NOMO-1 treated with dmso at 0.1 percent for 144 hours (cell line): Measurements from ENCODE around the gene ERI3.

Experiments
- DNase-seq: peaks from one replicate; lab custom pipeline; 2025; ENCODE audit not compliant: unreplicated experiment; lab: John Stamatoyannopoulos, UW

ERI3 gene, protein sequence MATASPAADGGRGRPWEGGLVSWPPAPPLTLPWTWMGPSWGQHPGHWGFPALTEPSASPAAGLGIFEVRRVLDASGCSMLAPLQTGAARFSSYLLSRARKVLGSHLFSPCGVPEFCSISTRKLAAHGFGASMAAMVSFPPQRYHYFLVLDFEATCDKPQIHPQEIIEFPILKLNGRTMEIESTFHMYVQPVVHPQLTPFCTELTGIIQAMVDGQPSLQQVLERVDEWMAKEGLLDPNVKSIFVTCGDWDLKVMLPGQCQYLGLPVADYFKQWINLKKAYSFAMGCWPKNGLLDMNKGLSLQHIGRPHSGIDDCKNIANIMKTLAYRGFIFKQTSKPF

DNA sequence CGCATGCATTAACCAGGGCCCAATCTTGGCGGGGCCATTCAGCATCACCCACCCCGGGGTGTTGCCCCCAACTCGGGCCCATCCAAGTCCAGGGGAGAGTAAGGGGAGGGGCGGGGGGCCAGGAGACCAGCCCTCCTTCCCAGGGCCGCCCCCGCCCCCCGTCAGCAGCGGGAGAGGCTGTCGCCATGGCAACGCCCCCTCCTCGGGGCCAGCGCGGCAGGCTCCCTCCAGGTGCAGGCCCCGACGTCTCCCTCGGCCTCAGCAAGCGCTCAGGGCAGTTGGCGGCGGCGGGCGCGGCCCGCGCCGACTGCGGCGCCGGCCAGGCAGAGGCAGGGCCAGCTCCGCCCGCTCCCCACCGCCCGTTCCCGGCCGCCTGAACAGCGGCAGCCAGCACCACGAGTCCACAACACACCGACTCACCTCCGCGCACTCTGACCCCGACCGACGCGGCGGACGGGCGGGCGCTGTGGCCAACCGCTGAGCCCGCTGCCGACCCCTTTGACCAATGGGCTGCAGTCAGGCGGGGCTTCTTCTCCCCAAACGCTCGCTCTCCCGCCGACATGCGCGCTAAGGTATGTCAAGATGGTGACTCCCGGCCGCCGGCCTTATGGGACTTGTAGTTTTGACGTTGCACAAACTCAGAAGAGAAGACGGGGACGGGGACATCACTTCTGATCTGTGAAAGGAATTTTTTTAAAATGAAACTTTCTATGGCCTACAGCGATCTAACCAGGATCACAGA is at the start of gene ERI3:
Gene ERI3 (minus strand): TSS at position 418 of the 742 bp plus-strand sequence. CDS start 231 bp downstream, at position 187.
- peak; percentile 99 for DNase-seq

DNA sequence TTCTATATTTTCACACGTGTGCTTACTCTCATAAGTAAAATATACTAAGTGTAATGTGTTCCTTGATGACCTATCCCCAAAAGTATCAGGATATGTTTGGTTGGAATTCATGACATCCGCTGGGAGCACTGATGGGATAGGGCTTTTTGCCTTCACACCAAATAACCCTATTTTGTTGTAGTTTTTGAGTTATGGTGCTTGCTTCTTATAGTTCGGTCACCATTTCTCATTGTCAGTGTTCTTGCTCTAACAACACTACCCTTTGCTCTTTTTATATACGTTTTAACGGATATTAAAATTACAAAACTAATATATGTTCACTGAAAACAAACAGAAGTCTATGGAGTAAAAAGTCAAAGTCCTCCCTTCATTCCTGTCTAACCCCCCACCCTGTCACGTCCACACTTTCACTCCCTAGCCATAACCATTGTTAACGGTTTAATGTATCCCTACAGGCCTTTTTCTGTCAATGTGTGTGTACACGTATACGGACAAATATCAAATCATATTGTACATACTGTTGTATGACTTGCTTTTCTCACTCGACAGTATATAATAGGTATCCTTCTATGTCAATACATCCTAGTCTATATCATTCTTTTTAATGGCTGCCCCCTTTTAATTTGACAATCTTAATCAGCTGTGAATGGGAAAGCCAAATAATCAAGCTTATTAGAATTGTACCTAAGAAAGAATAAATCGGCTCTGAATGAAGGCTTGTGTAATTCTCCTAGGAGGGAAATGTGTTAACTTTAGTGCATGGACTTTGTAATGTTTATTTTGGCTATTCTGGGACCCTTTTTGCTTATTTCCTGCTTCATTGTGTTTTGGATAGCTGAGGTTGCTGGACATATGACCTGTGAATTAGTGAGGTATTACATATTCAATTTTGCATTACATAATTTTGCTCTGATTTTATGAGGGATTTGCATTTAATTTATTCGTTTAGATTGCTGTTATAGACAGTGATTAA is 46.5 kb upstream of the ERI3 start:
- DNase-seq: no peak

DNA sequence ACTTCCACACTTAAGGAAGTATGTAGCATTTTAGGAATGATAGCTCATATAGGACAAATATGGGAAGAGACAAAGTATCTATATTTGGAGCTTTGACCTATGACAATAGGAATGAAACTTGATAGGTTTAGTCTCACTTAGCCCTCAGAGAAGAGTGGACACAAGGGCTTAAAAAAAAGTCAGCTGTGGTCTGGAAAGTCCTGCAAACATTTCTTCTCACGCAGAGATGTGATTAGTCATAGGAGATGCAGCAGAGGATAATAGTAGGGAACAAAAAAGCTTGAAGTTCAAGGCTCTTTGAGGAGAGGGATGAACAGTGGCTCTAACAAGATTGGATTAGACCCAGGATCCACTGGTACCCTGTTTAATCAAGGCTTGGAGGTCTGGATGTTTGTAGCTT is 35.2 kb upstream of the ERI3 start:
- DNase-seq: no peak

DNA sequence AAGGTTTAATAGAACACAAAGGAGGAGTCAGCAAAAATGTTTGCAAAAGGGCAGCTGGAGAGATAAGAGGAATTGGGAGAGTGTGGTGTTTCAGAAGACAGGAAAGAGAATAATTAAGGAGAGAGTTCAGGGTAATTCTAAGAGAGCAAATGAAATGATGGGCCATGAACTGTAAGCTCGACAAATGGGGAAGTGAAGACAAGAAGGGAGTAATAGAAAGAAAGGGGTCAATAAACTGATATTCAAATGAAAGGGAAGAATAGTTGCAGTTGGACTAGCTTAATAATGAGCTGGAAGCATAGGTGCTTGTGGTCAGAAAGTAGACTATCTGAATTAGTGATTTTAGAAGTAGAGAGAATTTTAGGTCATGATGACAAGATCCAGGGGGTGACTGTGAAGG is 34.4 kb upstream of the ERI3 start:
- DNase-seq: peak; percentile 67

DNA sequence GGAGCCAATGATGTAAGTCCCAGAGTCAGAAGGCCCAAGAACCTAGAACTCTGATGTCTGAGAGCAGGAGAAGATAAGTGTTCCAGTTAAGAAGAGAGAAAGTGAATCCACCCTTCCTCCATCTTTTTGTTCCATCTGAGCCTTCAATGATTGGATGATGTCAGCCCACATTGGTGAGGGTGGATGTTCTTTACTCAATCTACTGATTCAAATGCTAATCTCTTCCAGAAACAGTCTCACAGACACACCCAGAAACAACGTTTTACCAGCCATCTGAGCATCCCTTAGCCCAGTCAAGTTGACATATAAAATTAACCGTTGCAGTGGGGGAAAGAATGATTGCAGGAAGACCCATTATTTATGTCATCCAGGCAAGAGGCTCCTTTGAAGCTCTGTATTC is 33.5 kb upstream of the ERI3 start:
- DNase-seq: no peak

DNA sequence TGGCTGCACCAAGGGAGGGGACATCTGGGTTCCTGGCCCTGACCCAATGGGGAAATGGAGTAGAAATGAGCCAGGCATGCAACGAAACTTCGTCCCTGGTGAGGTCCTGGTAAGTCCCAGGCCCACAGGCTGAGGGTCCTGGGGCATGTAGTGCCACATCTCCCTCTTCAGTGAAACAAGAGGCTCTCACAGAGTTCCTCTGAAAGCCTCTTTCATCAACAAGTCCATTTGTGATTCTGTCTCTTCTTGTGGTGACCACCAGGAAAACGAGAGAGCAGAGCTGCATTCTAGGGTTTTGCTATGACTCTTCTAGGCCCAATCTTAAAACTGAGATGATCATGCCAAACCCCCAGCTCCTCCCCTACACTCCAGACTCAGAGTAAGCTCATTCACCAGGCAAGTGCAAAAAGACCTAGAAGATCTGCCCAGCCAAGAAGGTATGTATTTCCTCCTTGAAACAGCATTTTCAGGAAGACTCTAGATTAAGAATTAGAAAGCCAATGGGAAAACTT is 25.7 kb upstream of the ERI3 start:
- peak; percentile 62 for DNase-seq

DNA sequence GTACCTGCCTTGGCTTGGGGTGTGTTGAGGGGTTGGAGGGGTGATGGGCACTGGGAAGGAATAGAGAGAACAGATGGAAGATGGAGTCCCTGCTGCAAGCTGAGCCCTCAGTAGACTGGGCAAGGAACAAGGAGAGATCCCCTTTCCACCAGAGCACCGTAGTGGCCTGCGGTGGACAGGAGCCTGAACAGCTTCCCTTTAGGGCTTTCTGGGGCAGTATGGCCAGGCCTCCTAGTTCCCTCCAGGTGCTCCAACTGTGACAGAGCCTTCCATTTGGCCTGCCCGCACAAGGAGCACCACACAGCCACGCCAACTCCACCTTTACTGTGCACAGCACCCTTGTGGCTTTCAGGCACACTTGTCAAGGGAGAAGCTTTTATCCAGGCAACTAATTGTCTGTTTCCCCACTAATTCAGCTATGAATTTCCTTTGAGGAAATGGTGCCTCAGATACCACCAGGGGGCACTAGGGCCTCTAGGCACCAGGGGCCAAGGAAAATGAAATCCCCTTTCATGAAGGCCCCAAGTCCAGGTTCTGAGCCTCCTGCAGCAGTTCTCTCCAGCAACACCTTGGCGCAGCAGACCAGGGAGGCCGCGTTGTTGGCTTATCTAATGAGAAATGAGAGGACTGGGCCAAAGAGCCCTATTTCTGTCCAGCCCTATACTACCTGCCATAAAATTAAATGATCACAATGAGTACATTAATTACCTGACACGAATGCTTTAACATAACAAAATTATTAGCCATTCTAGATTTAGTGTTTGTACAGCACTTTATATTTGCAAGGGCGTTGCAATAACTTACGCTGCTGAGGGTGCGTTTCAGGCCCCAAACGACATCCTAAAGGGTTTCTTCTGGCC is 23.1 kb upstream of the ERI3 start:
- DNase-seq: peak; percentile 81

DNA sequence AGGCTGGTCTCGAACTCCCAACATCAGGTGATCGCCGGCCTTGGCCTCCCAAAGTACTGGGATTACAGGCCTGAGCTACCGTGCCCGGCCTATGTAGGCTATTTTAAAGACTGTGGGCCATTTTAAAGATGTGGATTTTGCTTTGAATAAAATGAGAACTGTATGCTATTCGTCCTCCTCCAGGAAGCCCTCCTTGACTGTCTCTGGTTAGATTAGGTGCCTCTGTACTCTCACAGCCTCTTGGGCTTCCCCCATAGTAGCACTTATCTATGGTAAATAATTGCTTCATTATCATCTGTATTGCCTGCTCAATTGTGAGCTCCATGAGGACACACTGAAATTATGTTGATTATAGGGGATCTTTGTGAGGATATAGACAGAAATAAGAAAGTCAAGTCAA is 20.5 kb upstream of the ERI3 start:
- DNase-seq: no peak

DNA sequence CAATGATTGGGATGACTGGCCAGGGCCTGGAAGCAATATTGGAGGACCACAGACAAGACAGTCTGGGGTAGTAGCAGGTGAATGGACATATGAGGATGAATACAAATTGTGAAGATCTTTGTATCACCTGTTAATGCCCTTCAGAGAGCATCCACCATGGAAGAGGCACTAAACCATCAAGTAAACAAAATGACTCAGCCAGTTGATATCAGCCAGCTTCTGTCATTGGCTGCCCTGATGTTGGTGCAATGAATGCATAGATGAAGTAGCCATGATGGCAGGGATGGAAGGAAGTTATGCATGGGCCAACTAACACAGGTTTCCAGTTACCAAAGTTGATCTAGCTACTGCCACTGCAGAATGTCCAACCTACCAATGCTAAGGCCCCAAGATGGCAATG is 16.1 kb upstream of the ERI3 start:
- DNase-seq: no peak

DNA sequence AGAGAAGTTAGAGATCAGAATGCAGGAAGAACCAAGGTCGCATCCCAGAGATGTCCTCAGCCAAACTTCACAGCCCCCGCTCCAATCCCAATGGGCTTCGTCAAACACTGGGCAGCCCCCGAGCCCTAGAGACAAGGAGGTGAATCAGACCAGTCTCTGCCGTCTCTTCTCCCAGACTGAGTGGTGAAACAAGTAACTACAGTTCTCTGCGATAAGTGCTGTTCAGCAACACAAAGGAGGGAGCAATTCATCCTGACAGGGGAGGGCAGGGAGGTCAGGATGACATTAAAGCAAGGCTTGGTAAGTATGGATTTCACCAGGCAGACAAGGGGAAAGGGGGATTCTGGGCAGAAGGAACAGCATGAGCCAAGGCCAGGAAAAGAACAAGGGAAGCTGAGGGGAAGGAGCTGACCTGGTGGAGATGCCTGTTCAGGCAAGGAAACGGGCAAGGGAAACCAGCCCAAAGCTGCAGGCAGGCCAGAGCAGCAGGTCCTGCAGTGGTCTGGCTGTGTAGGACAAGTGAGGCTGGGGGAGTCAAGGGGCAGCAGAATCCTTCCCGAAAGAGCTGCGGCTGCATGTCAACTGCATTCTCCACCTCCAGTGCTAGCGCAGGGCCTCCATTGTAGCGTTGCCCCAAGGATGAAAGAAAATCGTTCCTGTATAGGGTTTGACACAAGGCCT is 13.6 kb upstream of the ERI3 start:
- no peak for DNase-seq

DNA sequence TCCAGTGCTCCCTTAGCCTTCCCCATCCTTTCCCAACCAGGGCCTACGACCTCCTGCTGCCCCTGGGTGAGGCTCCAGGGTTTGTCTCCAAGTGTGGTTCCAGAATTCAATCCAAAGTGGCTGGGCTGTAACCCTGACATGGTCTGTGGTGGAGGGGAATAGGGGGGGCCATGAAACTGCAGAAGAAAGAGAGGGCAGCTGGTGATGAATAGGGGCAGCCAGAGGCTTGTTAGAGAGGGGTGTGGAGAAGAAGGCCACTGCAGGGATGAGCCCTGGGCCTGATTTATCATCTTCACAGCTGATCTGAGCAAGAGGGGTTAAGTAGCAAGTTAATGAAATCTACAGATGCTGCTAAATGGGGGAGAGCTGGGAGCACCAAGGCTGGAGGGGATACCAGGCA is 12.9 kb upstream of the ERI3 start:
- no peak for DNase-seq

DNA sequence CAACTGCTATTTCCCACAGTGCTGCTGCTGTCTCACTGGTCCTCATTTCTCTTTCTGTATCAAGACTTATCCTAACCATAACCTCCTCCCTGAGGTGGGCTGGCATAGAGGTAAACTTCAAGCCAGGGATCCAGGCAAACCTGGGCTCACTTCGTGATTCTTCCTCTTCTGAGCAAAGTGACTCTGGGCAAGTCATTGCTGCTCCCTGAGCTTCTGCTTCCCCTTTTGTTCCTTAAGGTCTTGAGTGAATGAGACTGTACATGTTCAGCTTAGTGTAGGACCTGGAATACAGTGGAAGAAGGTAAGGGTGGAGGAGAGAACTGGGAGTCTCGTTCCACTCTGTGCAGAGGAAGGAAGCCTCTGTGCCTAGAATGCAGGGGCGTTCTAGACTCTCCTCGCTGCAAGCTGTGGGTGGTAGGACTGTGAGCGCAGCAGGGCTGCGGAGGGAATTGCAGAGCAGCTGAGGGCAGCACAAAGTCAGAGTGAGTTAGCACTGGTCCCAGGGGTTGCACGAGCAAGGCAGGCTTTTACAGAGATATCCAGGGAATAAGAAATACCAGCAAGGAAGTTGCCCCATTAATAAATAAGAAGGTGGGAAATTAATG is 11.4 kb upstream of the ERI3 start:
- no peak for DNase-seq

DNA sequence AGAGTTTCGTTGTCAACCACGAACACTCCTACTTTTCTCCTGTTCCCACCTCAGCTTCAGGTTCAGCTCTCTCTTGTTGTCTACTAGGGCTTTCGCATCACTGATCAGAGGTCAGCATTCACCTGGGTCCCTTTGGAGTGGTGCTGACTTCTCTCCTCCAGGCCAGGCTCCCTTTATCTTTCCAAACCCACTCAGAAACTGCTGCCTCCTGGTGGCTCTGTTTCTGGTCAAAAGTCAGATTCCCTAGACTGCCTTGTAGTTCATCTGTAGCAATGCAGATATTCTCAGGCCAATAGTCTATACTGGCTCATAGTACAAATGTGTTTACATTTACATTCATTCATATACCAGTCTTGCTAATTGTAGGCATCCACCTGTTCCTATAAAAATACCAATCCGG is 6.4 kb upstream of the ERI3 start:
- no peak for DNase-seq

DNA sequence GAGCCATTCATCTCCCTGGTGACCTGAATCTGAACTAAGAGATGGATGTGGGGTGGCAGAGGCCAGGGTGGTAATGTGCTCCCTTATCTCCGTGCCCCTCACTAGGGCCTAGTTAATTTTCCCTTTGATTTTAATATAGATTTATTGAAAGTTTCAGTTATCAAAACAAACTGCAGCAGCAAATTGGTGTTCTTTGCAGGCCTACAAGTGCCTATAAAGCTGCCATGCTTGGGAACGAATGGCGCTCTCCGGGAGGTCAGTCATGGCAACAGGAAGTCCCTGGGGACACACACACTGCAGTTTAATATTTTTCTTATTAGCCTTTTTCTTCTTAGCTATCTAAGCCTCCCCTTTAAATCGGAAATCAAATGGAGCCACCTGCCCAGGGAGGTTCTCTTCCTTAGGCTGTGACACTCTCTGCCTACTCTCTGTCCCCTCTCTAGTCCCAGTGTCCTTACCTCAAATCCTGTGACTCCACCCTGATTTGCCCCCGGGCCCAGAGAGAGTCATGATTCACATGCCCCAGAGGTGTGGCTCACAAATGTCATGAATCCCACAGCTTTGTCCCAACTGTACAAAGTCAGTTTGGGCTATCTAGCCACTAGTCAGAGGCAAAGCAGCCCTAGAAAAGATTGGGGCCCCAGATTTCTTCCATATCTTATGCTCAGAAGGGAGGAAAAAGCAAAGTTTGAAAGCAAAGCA is 4.3 kb upstream of the ERI3 start:
- DNase-seq: no peak

DNA sequence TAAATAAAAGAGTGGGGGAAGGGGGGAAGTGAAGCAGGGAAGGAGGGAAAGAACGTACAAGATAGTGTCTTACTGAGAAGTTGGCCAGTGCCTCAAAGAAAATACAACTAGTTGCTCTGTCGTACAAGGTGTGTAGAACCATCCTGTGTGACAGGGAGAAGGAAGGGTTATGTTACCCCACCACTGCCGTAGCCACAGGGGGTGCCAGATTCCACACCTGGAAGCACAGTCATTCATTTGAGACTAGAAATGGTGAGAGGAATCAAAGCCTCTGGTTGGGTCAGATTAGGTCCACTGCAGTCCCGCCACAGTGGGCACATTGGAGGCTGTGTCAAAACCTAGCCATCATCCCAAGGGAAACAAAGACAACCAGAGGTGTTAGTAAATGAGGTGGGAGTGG is 2.7 kb upstream of the ERI3 start:
- DNase-seq: no peak

DNA sequence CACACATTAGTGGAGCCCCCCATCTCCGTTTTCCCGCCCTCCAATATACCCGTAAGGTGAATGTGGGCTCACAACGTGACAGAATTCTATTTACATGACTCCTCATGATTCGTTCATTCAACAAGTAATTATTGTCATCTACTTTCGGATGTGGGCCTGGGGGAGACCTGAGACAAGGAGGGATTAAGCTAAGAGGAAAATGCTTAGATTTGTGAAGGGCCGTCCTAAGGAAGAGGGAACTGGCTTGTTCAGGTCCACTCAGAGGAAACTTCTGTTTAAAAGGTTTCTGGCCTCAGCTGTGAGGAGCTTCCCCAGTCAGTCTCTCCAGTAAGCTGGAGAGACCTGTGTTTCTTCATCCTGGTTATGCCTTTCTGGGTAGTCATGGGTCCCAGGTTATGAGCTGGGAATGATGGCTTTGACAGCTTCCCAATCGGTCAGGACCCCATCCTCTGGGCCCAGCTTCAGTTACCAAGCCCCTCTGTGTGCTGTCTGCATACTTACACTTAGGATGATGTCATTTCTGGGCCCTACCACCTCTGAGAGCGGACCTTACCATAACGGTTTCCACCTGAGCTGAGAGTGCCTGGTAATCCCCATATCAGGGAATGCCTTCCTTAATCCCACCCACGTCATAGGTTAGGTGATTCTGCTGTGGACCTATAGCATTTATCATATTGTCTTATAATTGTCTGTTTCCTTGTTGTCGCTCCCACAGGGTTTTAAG is 687 bp upstream of the ERI3 start:
- DNase-seq: no peak

DNA sequence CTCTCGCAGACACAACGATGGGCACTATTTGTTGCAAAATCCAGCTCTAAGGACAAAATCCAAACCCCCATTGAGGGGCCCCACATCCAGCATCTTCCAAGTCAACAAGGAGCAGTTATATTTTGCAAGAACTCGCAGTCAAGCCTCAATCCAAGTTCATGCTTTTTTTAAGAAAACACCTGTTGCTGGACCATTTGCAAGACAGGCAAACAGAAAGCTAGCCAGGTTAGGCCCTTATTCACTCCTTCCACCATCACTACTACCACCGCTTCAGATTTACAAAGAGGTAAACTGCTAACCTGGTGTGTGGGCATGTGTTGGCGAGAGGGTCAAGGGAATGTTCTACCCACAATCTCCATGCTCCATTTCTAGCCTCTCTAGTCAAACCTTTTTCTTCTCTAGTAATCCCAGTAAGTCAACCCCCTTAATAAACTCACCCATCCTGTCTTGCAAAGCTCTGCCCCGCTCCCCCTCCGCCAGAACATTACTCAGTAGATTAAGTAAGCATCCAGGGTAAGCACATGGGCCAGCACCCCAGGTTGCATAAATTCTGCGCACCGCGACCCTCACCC is 703 bp downstream of the ERI3 start:
- DNase-seq: no peak

DNA sequence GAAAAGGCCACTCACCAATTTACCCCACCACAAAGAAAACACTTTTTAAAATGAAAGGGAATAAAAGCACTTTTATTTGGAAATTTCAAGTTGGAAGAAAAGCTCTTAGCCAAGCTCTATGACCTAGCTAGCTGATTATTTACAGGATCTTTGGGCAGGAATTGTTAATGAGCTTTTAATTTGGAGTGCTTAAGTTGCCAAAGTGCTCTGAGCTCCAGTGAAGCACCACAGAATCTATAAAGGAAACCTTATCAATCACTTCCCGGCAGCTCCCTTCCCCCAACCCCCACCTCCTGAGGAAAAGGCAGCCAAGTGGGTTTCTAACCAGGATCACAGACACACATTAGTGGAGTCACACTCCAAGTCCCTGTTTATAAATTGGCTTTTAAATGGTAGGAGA is 1.5 kb downstream of the ERI3 start:
- no peak for DNase-seq
